HUES64 (cell line): ENCODE results near the gene SBNO2.

Source experiments
- H3K27ac ChIP-seq: 2 replicates; pipeline ENCODE4 v1.7.0; 2013; ENCODE audit warnings: low read depth, low read length, inconsistent platforms
- H3K27me3 ChIP-seq: 2 replicates; pipeline ENCODE4 v1.6.1; 2013; ENCODE audit warnings: mild to moderate bottlenecking, low read length; ENCODE audit not compliant: insufficient read depth
- H3K36me3 ChIP-seq: 2 replicates; pipeline ENCODE4 v1.6.1; 2013; ENCODE audit warnings: mild to moderate bottlenecking, low read length; ENCODE audit not compliant: insufficient read depth
- H3K4me1 ChIP-seq: 2 replicates; pipeline ENCODE4 v1.6.1; 2013; ENCODE audit warnings: mild to moderate bottlenecking, low read length, moderate library complexity; ENCODE audit not compliant: insufficient read depth
- H3K4me3 ChIP-seq: 2 replicates; pipeline ENCODE4 v1.5.1; 2013; ENCODE audit warnings: mild to moderate bottlenecking, low read length, moderate library complexity
- H3K9ac ChIP-seq: 2 replicates; pipeline ENCODE4 v1.6.1; 2013; ENCODE audit warnings: mild to moderate bottlenecking, low read depth, low read length
- H3K9me3 ChIP-seq: 2 replicates; pipeline ENCODE4 v1.6.1; 2013; ENCODE audit warnings: low read depth, low read length; ENCODE audit not compliant: insufficient read depth
- WGBS: fragments of 150-250, 120-280 bp; methylation state at CpG from one replicate; pipeline ENCODE4 v1.1.7; 2013; ENCODE audit warnings: missing lambda C conversion rate; 5-methylcytosine and 5-hydroxymethylcytosine counted together

SBNO2 gene

DNA sequence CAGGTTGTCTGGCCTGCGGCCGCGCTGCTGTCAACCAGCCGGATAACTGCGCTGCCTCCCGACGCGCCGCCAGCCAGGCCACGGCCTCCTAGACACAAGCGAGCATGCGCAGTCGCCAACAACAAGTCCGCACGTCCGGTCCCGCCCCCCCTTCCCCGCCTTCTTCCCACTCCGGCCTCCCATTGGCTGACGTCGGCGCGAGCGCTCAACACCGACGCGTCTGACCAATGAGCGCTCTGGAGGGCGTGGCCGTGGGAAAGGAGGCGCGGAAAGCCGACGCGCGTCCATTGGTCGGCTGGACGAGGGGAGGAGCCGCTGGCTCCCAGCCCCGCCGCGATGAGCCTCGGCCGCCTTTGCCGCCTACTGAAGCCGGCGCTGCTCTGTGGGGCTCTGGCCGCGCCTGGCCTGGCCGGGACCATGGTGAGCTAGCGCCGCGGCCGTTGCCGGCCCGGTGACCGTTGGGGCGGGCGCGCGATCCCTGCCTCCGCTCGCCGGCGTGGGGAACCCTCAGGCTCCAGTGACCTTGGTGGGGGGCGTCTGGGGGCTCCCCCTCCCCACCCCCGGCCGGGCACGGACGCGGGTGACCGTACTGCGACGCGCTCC lies 70.3 kb downstream of the SBNO2 start, which contains the start of gene GPX4:
GPX4 (plus strand) TSS at position 287 of the 603 bp plus-strand sequence; CDS start at position 337, 50 bp downstream.
- WGBS = under 1% methylated on average over 75 of the region's 75 CpGs
- H3K27ac ChIP-seq = peak within 1 kb of the TSS; percentile 97
- peak within 1 kb of the TSS; percentile 88 for H3K4me3 ChIP-seq
- H3K9ac ChIP-seq = peak within 1 kb of the TSS; percentile 92
- no peaks in the 10 kb centered on the region for H3K9me3 ChIP-seq
- H3K36me3 ChIP-seq = peaks cover 20% of the 10 kb centered on the region
- peaks cover 11% of the 10 kb centered on the region; the same call in 1 of the 2 replicates for H3K4me1 ChIP-seq
- H3K27me3 ChIP-seq = no peaks in the 10 kb centered on the region

- no peak overlapping the region for H3K9ac ChIP-seq
- no peak overlapping the region for H3K27ac ChIP-seq
- H3K36me3 ChIP-seq = peaks cover 20% of the 10 kb centered on the region
- no peaks in the 10 kb centered on the region for H3K9me3 ChIP-seq
- 69% methylated on average over 20 of the region's 20 CpGs for WGBS
- no peaks in the 10 kb centered on the region for H3K27me3 ChIP-seq
- H3K4me1 ChIP-seq = peaks cover 11% of the 10 kb centered on the region; the same call in 1 of the 2 replicates
- peak overlapping the region; percentile 33; the same call in 1 of the 2 replicates for H3K4me3 ChIP-seq
Measured at GRCh38 chr19:1103132-1103707, 70.8 kb downstream of the SBNO2 start.

- 92% methylated on average over 17 of the region's 17 CpGs for WGBS
- Histone ChIP-seq H3K36me3 (peaks cover 18% of the 10 kb centered on the region), H3K9ac (peak overlapping the region; percentile 16; the same call in 1 of the 2 replicates), H3K27ac (peak overlapping the region; percentile 1; the same call in 1 of the 2 replicates), H3K27me3 (no peaks in the 10 kb centered on the region), H3K4me3 (no peak overlapping the region), H3K4me1 (peaks cover 11% of the 10 kb centered on the region; the same call in 1 of the 2 replicates), H3K9me3 (no peaks in the 10 kb centered on the region)
Measured at GRCh38 chr19:1102407-1103131, 71.5 kb downstream of the SBNO2 start.

- peaks cover 11% of the 10 kb centered on the region; the same call in 1 of the 2 replicates for H3K4me1 ChIP-seq
- peak overlapping the region; percentile 67; the same call in 1 of the 2 replicates for H3K27ac ChIP-seq
- H3K9me3 ChIP-seq = no peaks in the 10 kb centered on the region
- 72% methylated on average over 9 of the region's 9 CpGs for whole genome bisulfite sequencing
- peak overlapping the region; percentile 1 for H3K9ac ChIP-seq
- H3K27me3 ChIP-seq = no peaks in the 10 kb centered on the region
- peaks cover 6% of the 10 kb centered on the region for H3K36me3 ChIP-seq
- no peak overlapping the region for H3K4me3 ChIP-seq
Measured at GRCh38 chr19:1101337-1101698, 72.8 kb downstream of the SBNO2 start.

DNA sequence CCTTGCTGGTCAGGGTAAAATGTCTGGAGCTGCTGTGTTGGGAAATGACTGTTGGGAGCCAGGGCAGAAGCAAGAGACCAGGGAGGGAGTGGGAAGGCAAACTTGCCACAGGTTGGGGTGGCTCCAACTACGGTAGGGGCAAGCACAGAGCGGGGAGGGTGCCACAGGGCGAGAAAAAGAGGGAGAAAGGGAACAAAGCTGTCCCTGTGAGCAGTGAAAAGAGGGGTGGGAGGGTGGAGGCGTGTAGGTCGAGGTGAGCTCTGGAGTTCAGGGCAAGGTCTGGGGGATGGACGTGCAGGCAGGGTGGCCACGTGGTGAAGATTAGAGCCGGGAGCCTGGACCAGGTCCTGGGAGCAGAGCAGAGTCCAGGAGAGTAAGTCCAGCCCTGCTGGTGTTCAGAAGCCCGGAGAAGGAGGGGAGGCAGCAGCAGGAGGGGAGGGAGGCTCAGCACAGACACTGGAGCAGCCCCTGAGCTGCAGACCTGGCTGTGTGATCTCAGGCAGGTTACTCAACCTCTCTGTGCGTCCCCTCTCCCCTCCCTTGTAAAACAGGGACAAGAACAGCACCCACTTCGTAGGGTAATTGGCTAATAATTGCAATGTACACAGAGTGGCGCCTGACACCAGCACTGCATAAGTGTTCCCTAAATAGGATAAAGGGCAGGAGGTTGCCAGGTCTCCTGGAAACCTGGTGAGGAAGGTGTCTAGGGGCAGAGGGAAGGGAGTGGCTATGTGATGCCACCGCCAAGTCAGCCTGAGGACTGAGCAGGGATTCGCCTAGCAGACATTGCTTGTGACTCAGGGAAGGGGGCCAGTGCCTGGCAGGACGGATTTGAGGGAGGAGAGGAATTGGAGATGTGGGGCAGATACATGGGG lies 75.7 kb downstream of the SBNO2 start:
- WGBS = 78% methylated on average over 15 of the region's 15 CpGs
- Histone ChIP-seq H3K27ac (no peak overlapping the region), H3K4me3 (no peak overlapping the region), H3K27me3 (no peaks in the 10 kb centered on the region), H3K9me3 (no peaks in the 10 kb centered on the region), H3K9ac (no peak overlapping the region), H3K36me3 (peaks cover 3% of the 10 kb centered on the region; the same call in 1 of the 2 replicates), H3K4me1 (peaks cover 11% of the 10 kb centered on the region; the same call in 1 of the 2 replicates)

DNA sequence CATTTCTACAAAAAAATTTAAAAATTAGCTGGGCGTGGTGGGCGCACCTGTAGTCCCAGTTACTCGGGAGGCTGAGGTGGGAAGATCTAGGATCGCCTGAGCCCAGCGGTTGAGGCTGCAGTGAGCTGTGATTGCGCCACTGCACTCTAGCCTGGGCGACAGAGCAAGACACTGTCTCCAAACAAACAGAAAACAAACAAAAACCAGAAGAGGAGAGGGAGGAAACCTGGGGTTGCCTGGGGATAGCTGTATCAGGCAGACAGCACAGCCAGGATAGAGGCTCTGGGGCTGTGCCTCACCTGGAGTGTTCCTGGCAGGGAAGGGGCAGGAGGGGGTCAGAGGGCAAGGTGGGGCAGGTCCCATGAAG lies 76.3 kb downstream of the SBNO2 start:
- Histone ChIP-seq H3K9me3 (no peaks in the 10 kb centered on the region), H3K4me1 (peaks cover 10% of the 10 kb centered on the region; the same call in 1 of the 2 replicates), H3K36me3 (peaks cover 9% of the 10 kb centered on the region), H3K9ac (no peak overlapping the region), H3K4me3 (no peak overlapping the region), H3K27me3 (no peaks in the 10 kb centered on the region), H3K27ac (no peak overlapping the region)
- WGBS = 96% methylated on average over 6 of the region's 7 CpGs

DNA sequence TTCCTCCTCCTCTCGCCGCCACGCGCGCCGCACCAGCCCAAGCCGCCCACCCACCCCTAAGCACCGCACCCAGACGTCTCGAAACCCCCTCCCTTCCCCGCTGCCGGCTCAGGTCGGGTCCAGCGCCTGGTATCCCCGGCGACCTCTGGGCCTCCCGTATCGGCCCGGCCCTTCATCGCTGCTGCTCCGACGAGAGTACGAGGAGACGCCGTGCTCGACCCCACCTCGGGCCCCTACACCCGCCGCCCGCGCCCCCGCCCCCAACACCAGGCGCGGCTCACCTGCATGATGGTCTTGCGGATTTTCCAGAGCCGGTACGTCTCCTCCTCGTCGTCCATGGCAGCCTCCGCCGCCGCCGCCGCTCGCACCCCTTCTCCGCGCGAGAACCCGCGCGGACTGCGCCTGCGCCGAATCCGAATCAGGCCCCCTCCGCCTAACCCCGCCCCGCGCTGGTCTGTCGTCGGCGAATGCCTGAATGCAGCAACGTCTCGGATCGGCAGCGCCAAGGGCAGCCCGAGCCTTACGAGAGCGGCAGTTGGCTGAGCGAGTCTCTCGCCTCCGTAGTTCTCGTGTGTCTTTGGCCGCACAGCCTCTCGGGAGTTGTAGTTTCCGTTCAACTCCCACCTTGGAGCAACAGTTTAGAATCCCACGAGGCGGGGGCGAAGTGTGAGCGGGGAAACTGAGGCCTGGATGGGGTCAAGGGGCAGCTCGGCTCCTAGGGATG lies 78.9 kb downstream of the SBNO2 start, which contains the start of gene POLR2E:
POLR2E (minus strand) TSS at position 398 of the 724 bp plus-strand sequence; CDS start at position 338, 60 bp downstream.
- no peaks in the 10 kb centered on the region; the same call in 1 of the 2 replicates for H3K4me1 ChIP-seq
- H3K36me3 ChIP-seq = peaks cover 26% of the 10 kb centered on the region
- 0 out of 2 replicates have a peak within 1 kb of the TSS, but pooled peaks have one; percentile 55 for H3K27ac ChIP-seq
- WGBS = under 1% methylated on average over 81 of the region's 81 CpGs
- H3K9ac ChIP-seq = peak within 1 kb of the TSS; percentile 94
- no peaks in the 10 kb centered on the region for H3K9me3 ChIP-seq
- H3K27me3 ChIP-seq = no peaks in the 10 kb centered on the region
- H3K4me3 ChIP-seq = peak within 1 kb of the TSS; percentile 98

- H3K36me3 ChIP-seq = peaks cover 26% of the 10 kb centered on the region
- 1% methylated on average over 19 of the region's 19 CpGs for WGBS
- H3K4me3 ChIP-seq = peak overlapping the region; percentile 98
- H3K27ac ChIP-seq = no peak overlapping the region
- peak overlapping the region; percentile 94 for H3K9ac ChIP-seq
- no peaks in the 10 kb centered on the region; the same call in 1 of the 2 replicates for H3K4me1 ChIP-seq
- no peaks in the 10 kb centered on the region for H3K27me3 ChIP-seq
- no peaks in the 10 kb centered on the region for H3K9me3 ChIP-seq
Measured at GRCh38 chr19:1094655-1094977, 79.5 kb downstream of the SBNO2 start.

- Histone ChIP-seq H3K4me1 (no peaks in the 10 kb centered on the region; the same call in 1 of the 2 replicates), H3K9ac (peak overlapping the region; percentile 94), H3K9me3 (no peaks in the 10 kb centered on the region), H3K27me3 (no peaks in the 10 kb centered on the region), H3K4me3 (peak overlapping the region; percentile 98), H3K36me3 (peaks cover 32% of the 10 kb centered on the region), H3K27ac (no peak overlapping the region)
- WGBS = 85% methylated on average over 32 of the region's 32 CpGs
Measured at GRCh38 chr19:1093811-1094553, 80.1 kb downstream of the SBNO2 start.
